ENCODE results near the gene ZFAND5. TPM values are rescaled to one million over a fixed set of nuclear protein-coding genes. Genes with fewer than 3 reads are reported as not detected.

The ZFAND5 gene
- total RNA-seq, 2 donors from 2014 or later = 143 to 288 TPM

DNA sequence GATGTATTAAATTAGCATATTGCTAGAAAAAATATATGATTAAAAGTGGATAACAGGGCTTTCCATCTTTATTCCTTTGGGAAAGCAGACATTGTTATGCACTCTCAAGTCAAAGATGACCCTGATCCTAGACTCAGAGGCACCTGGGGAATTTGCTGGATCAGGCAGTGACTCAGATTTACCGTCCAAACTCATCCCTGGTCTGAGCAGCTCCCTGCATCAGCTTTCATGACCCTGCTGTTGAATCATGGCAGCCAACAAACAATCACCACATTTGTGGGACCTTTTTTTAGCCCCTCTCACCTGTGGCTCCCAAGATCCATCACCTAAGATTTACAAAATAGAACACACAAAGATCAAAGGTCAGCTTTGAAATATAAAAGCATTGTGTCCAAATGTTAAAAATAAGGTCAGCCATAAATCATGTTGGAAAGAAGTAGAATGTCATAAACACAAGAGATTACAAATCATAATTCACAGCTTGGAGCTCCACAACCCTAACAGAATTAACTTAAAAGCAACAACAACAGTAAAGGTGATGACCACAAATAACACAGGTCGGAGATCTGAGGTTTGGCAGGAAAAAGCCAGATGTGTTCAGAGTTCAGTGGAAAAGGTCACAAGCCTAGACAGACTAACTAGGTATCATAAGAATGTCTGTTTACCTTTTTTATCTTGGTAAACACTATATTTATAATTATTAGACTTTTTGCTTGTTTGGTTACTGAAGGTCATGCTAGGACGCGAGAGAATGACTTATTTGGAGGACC lies 55.5 kb downstream of the ZFAND5 start:
- no peak overlapping the region for H3K27ac ChIP-seq
- no peak for DNase-seq (ENCODE audit: low spot score)
- intact Hi-C loops (cut with DNase I) = no loop called here
- no peaks in the 10 kb centered on the region for H3K9me3 ChIP-seq
- no peak overlapping the region for H3K4me3 ChIP-seq
- peaks cover 3% of the 10 kb centered on the region for H3K4me1 ChIP-seq (replicated peaks)
- TF ChIP-seq POLR2AphosphoS5 (IDR thresholded peaks at IDR 0.05) = no peak
- TF ChIP-seq POLR2A (IDR thresholded peaks at IDR 0.05) = no peak
- TF ChIP-seq, protein P1, sequence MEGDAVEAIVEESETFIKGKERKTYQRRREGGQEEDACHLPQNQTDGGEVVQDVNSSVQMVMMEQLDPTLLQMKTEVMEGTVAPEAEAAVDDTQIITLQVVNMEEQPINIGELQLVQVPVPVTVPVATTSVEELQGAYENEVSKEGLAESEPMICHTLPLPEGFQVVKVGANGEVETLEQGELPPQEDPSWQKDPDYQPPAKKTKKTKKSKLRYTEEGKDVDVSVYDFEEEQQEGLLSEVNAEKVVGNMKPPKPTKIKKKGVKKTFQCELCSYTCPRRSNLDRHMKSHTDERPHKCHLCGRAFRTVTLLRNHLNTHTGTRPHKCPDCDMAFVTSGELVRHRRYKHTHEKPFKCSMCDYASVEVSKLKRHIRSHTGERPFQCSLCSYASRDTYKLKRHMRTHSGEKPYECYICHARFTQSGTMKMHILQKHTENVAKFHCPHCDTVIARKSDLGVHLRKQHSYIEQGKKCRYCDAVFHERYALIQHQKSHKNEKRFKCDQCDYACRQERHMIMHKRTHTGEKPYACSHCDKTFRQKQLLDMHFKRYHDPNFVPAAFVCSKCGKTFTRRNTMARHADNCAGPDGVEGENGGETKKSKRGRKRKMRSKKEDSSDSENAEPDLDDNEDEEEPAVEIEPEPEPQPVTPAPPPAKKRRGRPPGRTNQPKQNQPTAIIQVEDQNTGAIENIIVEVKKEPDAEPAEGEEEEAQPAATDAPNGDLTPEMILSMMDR (IDR thresholded peaks at IDR 0.05) = no peak
- no peaks in the 10 kb centered on the region for H3K36me3 ChIP-seq
- 79% methylated on average over 4 of the region's 4 CpGs for WGBS
- peaks cover 3% of the 10 kb centered on the region for H3K27me3 ChIP-seq (replicated peaks; ENCODE audit: insufficient read depth)

GRCh38 chr9:72306761-72307160 lies 58.2 kb downstream of the ZFAND5 start:
- Histone ChIP-seq H3K36me3 (no peaks in the 10 kb centered on the region), H3K4me3 (no peak overlapping the region), H3K27me3 (replicated peaks; ENCODE audit: insufficient read depth) (peaks cover 8% of the 10 kb centered on the region), H3K27ac (no peak overlapping the region), H3K9me3 (no peaks in the 10 kb centered on the region), H3K4me1 (replicated peaks) (no peaks in the 10 kb centered on the region)
- WGBS = 29% methylated on average over 1 of the region's 1 CpG
- TF ChIP-seq POLR2AphosphoS5 (IDR thresholded peaks at IDR 0.05) (no peak), POLR2A (IDR thresholded peaks at IDR 0.05) (no peak)
- TF ChIP-seq, protein P1 (IDR thresholded peaks at IDR 0.05) = no peak
- intact Hi-C loops (cut with DNase I) = no loop called here
- no peak for DNase-seq (ENCODE audit: low spot score)

- intact Hi-C loops (cut with DNase I) = no loop called here
- H3K4me1 ChIP-seq (replicated peaks) = no peaks in the 10 kb centered on the region
- 84% methylated on average over 3 of the region's 3 CpGs for WGBS
- no peak overlapping the region for H3K4me3 ChIP-seq
- no peak overlapping the region for H3K27ac ChIP-seq
- no peaks in the 10 kb centered on the region for H3K9me3 ChIP-seq
- no peaks in the 10 kb centered on the region for H3K36me3 ChIP-seq
- DNase-seq (ENCODE audit: low spot score) = no peak
- peaks cover 8% of the 10 kb centered on the region for H3K27me3 ChIP-seq (replicated peaks; ENCODE audit: insufficient read depth)
- TF ChIP-seq POLR2AphosphoS5 (IDR thresholded peaks at IDR 0.05) = no peak
Measured at GRCh38 chr9:72305707-72306106, 59.3 kb downstream of the ZFAND5 start.

DNA sequence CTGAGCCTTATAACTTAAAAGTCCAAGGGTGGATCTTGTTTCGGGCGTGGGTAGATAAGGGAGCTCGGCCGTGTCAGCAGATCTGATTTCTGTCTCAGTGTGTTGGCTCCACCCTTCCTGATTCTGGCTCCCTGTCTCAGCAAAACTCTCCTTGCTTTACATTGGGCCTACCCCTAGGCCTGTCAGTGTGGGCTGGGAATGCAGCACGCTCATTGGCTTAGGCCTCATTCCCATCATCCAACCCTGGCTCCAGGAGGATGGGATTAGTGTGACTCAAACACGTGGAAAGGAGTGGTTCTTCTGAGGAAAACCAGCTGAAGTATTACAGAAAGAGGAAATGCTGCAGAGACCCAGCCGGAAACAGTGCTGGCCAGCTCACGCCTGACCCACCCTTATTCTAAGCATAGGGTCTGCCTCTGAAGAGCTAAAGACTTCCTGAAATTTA lies 59.9 kb downstream of the ZFAND5 start:
- H3K36me3 ChIP-seq = no peaks in the 10 kb centered on the region
- H3K4me1 ChIP-seq (replicated peaks) = no peaks in the 10 kb centered on the region
- intact Hi-C loops (cut with DNase I) = no loop called here
- WGBS = 51% methylated on average over 8 of the region's 8 CpGs
- peak; percentile 54 for TF ChIP-seq POLR2A (IDR thresholded peaks at IDR 0.05)
- TF ChIP-seq, protein P1 (IDR thresholded peaks at IDR 0.05) = no peak
- TF ChIP-seq POLR2AphosphoS5 (IDR thresholded peaks at IDR 0.05) = peak; percentile 67
- H3K27me3 ChIP-seq (replicated peaks; ENCODE audit: insufficient read depth) = peaks cover 8% of the 10 kb centered on the region
- no peak overlapping the region for H3K4me3 ChIP-seq
- peak overlapping the region in 1 of 2 donors; percentile 9 for H3K27ac ChIP-seq
- no peaks in the 10 kb centered on the region for H3K9me3 ChIP-seq
- DNase-seq (ENCODE audit: low spot score) = peak; percentile 46

DNA sequence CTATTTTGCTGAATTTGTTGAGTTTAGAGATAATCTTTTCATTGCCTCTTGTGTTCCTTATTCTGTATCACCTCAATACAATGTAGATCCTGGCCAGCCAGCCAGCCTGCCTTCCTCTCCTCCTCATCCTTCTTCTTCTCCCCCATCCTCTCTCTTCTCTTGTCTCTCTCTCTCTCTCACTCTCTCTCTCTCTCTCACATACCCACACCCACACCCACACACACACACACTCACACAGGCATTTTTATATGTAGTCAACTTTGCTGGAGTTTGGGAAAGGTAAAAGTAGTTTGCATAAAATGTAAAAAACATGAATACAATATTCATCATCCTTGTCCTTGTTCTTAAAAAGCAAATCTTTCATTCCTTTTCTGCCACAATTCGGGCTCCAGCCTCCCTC lies 60.5 kb downstream of the ZFAND5 start:
- Histone ChIP-seq H3K4me3 (no peak overlapping the region), H3K4me1 (replicated peaks) (no peaks in the 10 kb centered on the region), H3K9me3 (no peaks in the 10 kb centered on the region), H3K36me3 (no peaks in the 10 kb centered on the region), H3K27ac (peak overlapping the region in 1 of 2 donors; percentile 9), H3K27me3 (replicated peaks; ENCODE audit: insufficient read depth) (peaks cover 8% of the 10 kb centered on the region)
- DNase-seq (ENCODE audit: low spot score) = no peak
- intact Hi-C loops (cut with DNase I) = no loop called here
- WGBS = 55% methylated on average over 1 of the region's 1 CpG
- TF ChIP-seq POLR2AphosphoS5 (IDR thresholded peaks at IDR 0.05) = no peak
- TF ChIP-seq, protein P1 (IDR thresholded peaks at IDR 0.05) = no peak
- TF ChIP-seq POLR2A (IDR thresholded peaks at IDR 0.05) = no peak

Other genes starting within 250 kb of the ZFAND5 start
- gene GDA, start 215.8 kb downstream of the ZFAND5 start, total RNA-seq = 1 to 10 TPM in 1 of 2 donors, not detected in 1; 1.9 TPM
- 1 to 10 TPM; 3.0 to 5.3 TPM for gene TMC1, start 156.4 kb upstream of the ZFAND5 start, total RNA-seq

Data from prostate gland (tissue), 2 donors.